Kidney epithelial cell (primary cell): ENCODE measurements around the gene PSTPIP1. TPM values are rescaled to one million over a fixed set of nuclear protein-coding genes. Genes with fewer than 3 reads are reported as not detected.

Source experiments
- total RNA-seq: library from RNA; depleted of rRNA; stranded (reverse); fragments of >200 nt; gene quantifications from 2 replicates; pipeline ENCODE4 v1.2.3, GENCODE V29; 2015

PSTPIP1 gene
- total RNA-seq, 1 donor from 2014 or later: not detected

Other genes starting within 250 kb of the PSTPIP1 start
- 6.4 and 20.8 TPM in 2 replicates for gene SCAPER, start 89.8 kb upstream of the PSTPIP1 start, total RNA-seq
- gene RCN2, start 63.4 kb upstream of the PSTPIP1 start, total RNA-seq: 104 and 119 TPM in 2 replicates
- gene TSPAN3, start 76.0 kb downstream of the PSTPIP1 start, total RNA-seq: 198 and 252 TPM in 2 replicates